ENCODE data around the gene PHKB.

PHKB gene

GRCh38 chr16:47486856-47487255 lies 25.7 kb downstream of the PHKB start:
- H3K4me3 ChIP-seq (ENCODE audit: low read depth, low read length), result no peak overlapping the region
- TF ChIP-seq CTCF (IDR thresholded peaks at IDR 0.05; ENCODE audit: low read depth, low read length), result no peak

DNA sequence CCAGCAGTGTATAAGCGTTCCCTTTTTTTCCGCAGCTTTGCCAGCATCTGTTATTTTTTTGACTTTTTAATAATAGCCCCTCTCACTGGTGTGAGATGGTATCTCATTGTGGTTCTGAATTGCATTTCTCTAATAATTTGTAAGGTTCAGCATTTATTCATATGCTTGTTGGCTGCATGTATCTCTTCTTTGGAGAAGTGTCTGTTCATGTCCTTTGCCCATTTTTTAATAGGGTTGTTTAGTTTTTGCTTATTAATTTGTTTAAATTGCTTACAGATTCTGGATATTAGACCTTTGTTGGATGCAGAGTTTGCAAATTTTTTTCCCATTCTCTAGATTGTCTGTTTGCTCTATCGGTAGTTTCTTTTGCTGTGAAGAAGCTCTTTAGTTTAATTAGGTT lies 26.9 kb downstream of the PHKB start:
- no peak for TF ChIP-seq CTCF (IDR thresholded peaks at IDR 0.05; ENCODE audit: low read depth, low read length)

GRCh38 chr16:47490471-47490870 lies 29.3 kb downstream of the PHKB start:
- no peak for TF ChIP-seq CTCF (IDR thresholded peaks at IDR 0.05; ENCODE audit: low read depth, low read length)
- H3K4me3 ChIP-seq (ENCODE audit: low read depth, low read length), result no peak overlapping the region

More for the DNA sequence above, 26.9 kb downstream of the PHKB start:
- no peak overlapping the region for H3K4me3 ChIP-seq (ENCODE audit: low read depth, low read length)

GRCh38 chr16:47492036-47492427 lies 30.9 kb downstream of the PHKB start:
- TF ChIP-seq CTCF (IDR thresholded peaks at IDR 0.05; ENCODE audit: low read depth, low read length), result no peak
- no peak overlapping the region for H3K4me3 ChIP-seq (ENCODE audit: low read depth, low read length)

DNA sequence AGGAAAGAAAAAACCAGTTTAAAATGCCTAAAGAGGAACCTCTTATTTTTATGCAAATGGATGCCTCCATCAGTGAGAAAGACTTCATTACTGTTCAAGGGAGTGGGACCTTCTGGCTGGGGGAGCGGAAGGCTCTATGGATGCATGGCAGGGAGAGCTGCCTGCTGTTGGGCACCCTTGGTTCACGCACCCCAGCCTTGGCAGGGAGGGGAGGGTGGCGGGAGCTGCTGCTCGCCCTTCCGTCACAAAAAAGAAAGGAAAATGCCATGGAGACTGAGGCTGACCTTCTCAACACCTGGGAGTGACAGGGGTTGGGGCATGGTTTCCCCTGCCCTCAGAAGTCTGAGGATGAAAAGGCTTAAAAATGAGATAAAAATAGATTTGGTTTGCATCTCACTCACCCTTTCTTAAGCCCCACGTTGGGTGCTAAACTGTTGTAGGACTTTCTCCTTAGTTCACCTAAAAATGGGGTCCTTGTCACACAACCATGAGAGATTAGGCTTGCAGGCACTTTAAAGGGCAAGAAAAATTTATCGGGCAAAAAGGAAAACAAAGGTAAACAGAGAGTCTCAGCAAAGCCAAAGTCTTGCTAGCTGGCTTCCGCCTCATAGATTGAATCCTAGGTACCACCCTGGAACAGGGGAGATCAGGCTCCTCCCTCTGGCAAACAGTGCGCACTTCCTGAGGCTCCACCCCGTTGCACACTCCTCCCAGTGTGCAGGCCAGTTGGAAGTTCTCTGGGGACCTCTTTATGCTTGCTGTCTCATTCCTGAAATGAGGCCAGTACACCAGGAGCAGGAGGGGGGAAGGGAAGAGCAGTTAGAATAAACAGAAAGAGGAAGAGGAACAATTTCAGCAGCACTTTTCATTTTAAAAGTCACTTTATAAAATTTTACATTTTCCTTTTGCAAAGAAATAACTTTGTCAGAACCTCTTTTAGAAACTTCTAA lies 31.6 kb downstream of the PHKB start:
- no peak overlapping the region for H3K4me3 ChIP-seq (ENCODE audit: low read depth, low read length)
- no peak for TF ChIP-seq CTCF (IDR thresholded peaks at IDR 0.05; ENCODE audit: low read depth, low read length)

- no peak for TF ChIP-seq CTCF (IDR thresholded peaks at IDR 0.05; ENCODE audit: low read depth, low read length)
- H3K4me3 ChIP-seq (ENCODE audit: low read depth, low read length), result no peak overlapping the region
Measured at GRCh38 chr16:47493381-47494337, 32.5 kb downstream of the PHKB start.
